Measurements from ENCODE around the gene TMOD1.

DNA sequence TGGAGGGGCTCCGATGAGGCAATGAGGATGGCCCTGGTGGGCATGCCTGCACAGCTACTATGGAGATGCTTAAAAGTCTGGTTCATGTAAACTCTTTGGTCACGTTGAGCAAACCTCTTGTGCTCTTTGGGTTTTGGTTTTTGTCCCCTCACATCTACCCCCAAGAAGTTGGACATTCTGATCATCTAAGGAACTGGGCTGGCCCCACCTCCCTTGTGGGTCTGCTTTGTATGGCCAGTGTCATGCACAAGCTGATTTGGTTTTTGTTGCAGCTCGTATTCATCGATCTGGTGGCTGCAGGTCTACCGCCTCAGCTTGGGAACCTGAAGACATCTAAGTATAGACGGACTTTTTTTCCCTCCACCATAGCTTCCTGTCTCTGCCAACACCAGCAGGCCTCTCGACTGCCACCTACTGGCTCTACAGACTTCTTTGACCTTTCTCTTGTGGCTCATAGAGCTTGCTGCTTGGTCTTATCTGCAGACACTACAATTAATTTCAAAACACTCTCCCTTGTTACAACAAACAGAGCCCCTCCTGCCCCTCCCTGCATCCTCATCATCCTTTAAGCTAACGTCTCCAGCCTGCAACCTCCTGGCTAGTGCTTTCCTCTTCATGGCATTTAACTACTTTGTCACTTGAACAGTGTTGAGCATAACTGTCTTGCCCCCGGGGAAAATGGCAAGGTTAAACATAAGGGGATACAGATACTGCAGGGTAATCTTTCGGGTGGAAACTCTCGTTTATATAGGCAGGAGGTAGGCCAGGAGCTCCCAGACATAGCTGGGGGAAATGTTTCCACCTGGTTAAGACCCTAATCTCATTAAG lies 97.2 kb downstream of the TMOD1 start:
- TF ChIP-seq EZH2 (IDR thresholded peaks at IDR 0.05; ENCODE audit: borderline replicate concordance, low read length): no peak
- TF ChIP-seq, protein P1, sequence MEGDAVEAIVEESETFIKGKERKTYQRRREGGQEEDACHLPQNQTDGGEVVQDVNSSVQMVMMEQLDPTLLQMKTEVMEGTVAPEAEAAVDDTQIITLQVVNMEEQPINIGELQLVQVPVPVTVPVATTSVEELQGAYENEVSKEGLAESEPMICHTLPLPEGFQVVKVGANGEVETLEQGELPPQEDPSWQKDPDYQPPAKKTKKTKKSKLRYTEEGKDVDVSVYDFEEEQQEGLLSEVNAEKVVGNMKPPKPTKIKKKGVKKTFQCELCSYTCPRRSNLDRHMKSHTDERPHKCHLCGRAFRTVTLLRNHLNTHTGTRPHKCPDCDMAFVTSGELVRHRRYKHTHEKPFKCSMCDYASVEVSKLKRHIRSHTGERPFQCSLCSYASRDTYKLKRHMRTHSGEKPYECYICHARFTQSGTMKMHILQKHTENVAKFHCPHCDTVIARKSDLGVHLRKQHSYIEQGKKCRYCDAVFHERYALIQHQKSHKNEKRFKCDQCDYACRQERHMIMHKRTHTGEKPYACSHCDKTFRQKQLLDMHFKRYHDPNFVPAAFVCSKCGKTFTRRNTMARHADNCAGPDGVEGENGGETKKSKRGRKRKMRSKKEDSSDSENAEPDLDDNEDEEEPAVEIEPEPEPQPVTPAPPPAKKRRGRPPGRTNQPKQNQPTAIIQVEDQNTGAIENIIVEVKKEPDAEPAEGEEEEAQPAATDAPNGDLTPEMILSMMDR (IDR thresholded peaks at IDR 0.05; ENCODE audit: low read length): peak; percentile 89
